OCI-LY7 (cell line): ENCODE results near the gene RSPRY1. TPM values are rescaled to one million over a fixed set of nuclear protein-coding genes. Genes with fewer than 3 reads are reported as not detected.
A peak's percentile ranks its signal among the peaks of the same experiment; 100 is the strongest.

ENCODE experiments used
- BruUV-seq: library from RNA; stranded (reverse); fragments of 400-500 nt; replicated peaks from 2 replicates; lab custom pipeline; 2021; lab: Mats Ljungman, UMichigan
- CTCF ChIA-PET: fragments of 300-600 bp; sonication (Branson Sonifier 250); formaldehyde crosslinking; loops from one replicate; lab custom pipeline; 2022; ENCODE audit warnings: antibody characterized with exemption; ENCODE audit not compliant: unreplicated experiment; lab: Charles Lee
- POLR2A ChIA-PET: fragments of 300-600 bp; sonication (Branson Sonifier 250); formaldehyde crosslinking; loops from one replicate; lab custom pipeline; 2022; ENCODE audit warnings: antibody characterized with exemption; lab: Charles Lee
- DNase-seq: peaks from one replicate; pipeline ENCODE4 v3.0.0-alpha.2; 2015; ENCODE audit warnings: low spot score
- H2AFZ ChIP-seq: fragments of 200-600 bp; sonication (generic), shearing (Covaris generic); 2 replicates; pipeline ENCODE4 v1.6.1; 2014; ENCODE audit warnings: mild to moderate bottlenecking, antibody characterized with exemption, low read length, moderate library complexity
- H3K27ac ChIP-seq: fragments of 200-600 bp; sonication (generic); 2 replicates; pipeline ENCODE4 v1.5.1; 2014; ENCODE audit warnings: mixed run types, low read depth, mild to moderate bottlenecking, moderate library complexity, low read length, inconsistent platforms; ENCODE audit not compliant: poor library complexity, severe bottlenecking
- H3K36me3 ChIP-seq: fragments of 200-600 bp; sonication (generic); 2 replicates; pipeline ENCODE4 v1.6.1; 2014; ENCODE audit warnings: mild to moderate bottlenecking, antibody characterized with exemption, low read length, moderate library complexity, mixed read lengths; ENCODE audit not compliant: insufficient read depth
- H3K4me1 ChIP-seq: fragments of 200-600 bp; sonication (generic); 2 replicates; pipeline ENCODE4 v1.5.1; 2014; ENCODE audit warnings: mild to moderate bottlenecking, low read length; ENCODE audit not compliant: insufficient read depth, poor library complexity, severe bottlenecking
- H3K4me2 ChIP-seq: fragments of 200-600 bp; sonication (generic); 2 replicates; pipeline ENCODE4 v1.6.1; 2014; ENCODE audit warnings: mild to moderate bottlenecking, low read length
- H3K4me3 ChIP-seq: fragments of 200-600 bp; sonication (generic); 2 replicates; pipeline ENCODE4 v1.5.1; 2014; ENCODE audit warnings: mild to moderate bottlenecking, low read depth, low read length; ENCODE audit not compliant: poor library complexity, severe bottlenecking
- H3K79me2 ChIP-seq: fragments of 200-600 bp; sonication (generic); 2 replicates; pipeline ENCODE4 v1.6.1; 2016; ENCODE audit warnings: low read depth, mild to moderate bottlenecking, low read length, moderate library complexity, mixed read lengths; ENCODE audit not compliant: insufficient read depth
- H3K9me2 ChIP-seq: fragments of 200-600 bp; sonication (generic); 2 replicates; pipeline ENCODE4 v1.6.1; 2016; ENCODE audit warnings: mild to moderate bottlenecking, low read length, mixed read lengths; ENCODE audit not compliant: insufficient read depth
- H3K9me3 ChIP-seq: fragments of 200-600 bp; sonication (generic); 2 replicates; pipeline ENCODE4 v1.6.1; 2014; ENCODE audit warnings: mild to moderate bottlenecking, mixed run types, low read length, mixed read lengths
- H4K20me1 ChIP-seq: fragments of 200-600 bp; sonication (generic); 2 replicates; pipeline ENCODE4 v1.6.1; 2014; ENCODE audit warnings: mild to moderate bottlenecking, antibody characterized with exemption, low read length, moderate library complexity, mixed read lengths; ENCODE audit not compliant: insufficient read depth
- EZH2phosphoT487 ChIP-seq: fragments of 200-600 bp; sonication (generic); IDR thresholded peaks from 2 replicates; pipeline ENCODE4 v1.6.1; 2018; ENCODE audit warnings: low read depth, borderline replicate concordance, mild to moderate bottlenecking, mixed run types, antibody characterized with exemption, low read length, moderate library complexity, mixed read lengths
- intact Hi-C: fragments of 100-400 bp; cut with micrococcal nuclease; formaldehyde crosslinking; loops from one replicate; pipeline ENCODE4 v1.10.0; 2022; ENCODE audit not compliant: unreplicated experiment
- total RNA-seq, 2 experiments: library from RNA; depleted of rRNA in 1 of 2; stranded (reverse); fragments of >200 nt in 1 of 2; shearing (Covaris generic) in 1 of 2; gene quantifications; 2 replicates each; pipeline ENCODE4 v1.2.3, GENCODE V29; 2014 to 2022
- TF ChIP-seq, protein P1 (sequence below): fragments of 200-600 bp; sonication (generic); conservative IDR thresholded peaks from 2 replicates; pipeline ENCODE4 v1.5.1; 2014; ENCODE audit warnings: mild to moderate bottlenecking, antibody characterized with exemption, low read length, moderate library complexity, mixed read lengths

Gene RSPRY1
- total RNA-seq, 2 experiments from 2014 or later, result 17.1 to 25.2 TPM

DNA sequence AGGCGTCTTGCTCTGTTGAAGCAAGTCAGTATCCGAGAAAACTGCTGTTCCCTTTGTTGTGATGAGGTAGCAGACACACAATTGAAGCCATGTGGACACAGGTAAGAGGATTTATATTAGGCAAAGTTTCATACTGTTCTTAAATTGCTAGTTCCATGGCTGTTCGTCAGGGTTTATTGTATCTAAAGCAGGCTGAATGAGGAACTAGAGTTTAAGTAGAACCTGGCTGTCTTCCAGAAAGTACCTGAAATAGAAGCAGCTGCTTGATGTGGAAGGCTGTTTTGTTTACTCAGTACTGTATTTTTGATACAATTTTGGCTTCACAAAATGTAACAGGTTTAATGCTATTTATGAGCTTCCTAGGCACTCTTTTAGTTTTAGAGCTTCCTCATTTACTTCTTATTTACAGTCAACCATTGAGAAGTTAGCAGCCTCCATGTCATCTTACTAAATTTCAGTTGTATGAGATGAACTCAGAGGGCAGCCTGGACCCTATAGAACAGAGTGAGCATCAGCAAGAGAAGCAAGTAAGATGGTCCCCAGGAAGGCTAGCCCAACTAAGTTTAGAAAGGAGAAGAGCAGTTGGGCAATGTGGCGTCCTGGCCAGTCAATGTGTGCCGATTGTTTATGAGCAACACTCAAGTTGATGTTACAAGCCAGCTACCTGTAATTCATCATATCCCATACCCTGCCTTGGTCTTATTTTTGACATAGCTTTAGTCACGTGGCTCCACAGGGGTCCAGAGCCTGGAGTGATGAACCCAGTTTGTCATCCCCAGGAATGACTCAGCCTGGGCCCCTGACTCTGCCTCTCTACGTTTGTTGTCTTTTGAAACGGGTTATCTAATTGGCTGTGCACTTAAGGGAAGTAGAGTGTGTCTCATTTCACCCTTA, 49.2 kb downstream of the RSPRY1 start:
- CTCF ChIA-PET, result interaction anchor here (0.7 kb wide), 1 partner anchor 51 kb away, joined by 3 read pairs; no protein-coding TSS in a partner anchor
- H3K27ac ChIP-seq, result peak overlapping the region; percentile 88
- H3K9me3 ChIP-seq, result no peaks in the 10 kb centered on the region; the same call in 1 of the 2 replicates
- H2AFZ ChIP-seq, result peak overlapping the region; percentile 53
- peak; percentile 72 for DNase-seq
- H3K79me2 ChIP-seq, result no peaks in the 10 kb centered on the region
- intact Hi-C loops, result no loop called here
- BruUV-seq, result no TSS peak
- peaks cover 88% of the 10 kb centered on the region for H3K36me3 ChIP-seq
- POLR2A ChIA-PET, result interaction anchor here (0.6 to 2.5 kb wide), 7 partner anchors 10 to 53 kb away, joined by 3 to 12 read pairs (median 4); partner anchors contain the start of genes ARL2BP, PSME3IP1 and RSPRY1
- H4K20me1 ChIP-seq, result no peaks in the 10 kb centered on the region
- H3K9me2 ChIP-seq, result no peaks in the 10 kb centered on the region
- TF ChIP-seq, protein P1, sequence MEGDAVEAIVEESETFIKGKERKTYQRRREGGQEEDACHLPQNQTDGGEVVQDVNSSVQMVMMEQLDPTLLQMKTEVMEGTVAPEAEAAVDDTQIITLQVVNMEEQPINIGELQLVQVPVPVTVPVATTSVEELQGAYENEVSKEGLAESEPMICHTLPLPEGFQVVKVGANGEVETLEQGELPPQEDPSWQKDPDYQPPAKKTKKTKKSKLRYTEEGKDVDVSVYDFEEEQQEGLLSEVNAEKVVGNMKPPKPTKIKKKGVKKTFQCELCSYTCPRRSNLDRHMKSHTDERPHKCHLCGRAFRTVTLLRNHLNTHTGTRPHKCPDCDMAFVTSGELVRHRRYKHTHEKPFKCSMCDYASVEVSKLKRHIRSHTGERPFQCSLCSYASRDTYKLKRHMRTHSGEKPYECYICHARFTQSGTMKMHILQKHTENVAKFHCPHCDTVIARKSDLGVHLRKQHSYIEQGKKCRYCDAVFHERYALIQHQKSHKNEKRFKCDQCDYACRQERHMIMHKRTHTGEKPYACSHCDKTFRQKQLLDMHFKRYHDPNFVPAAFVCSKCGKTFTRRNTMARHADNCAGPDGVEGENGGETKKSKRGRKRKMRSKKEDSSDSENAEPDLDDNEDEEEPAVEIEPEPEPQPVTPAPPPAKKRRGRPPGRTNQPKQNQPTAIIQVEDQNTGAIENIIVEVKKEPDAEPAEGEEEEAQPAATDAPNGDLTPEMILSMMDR, result no peak
- TF ChIP-seq EZH2phosphoT487, result no peak
- H3K4me2 ChIP-seq, result peak overlapping the region; percentile 69
- H3K4me3 ChIP-seq, result peak overlapping the region; percentile 33
- H3K4me1 ChIP-seq, result peaks cover 28% of the 10 kb centered on the region

GRCh38 chr16:57236022-57236350, 49.9 kb downstream of the RSPRY1 start:
- Histone ChIP-seq H3K36me3 (peaks cover 82% of the 10 kb centered on the region), H3K79me2 (no peaks in the 10 kb centered on the region), H4K20me1 (no peaks in the 10 kb centered on the region), H3K9me2 (no peaks in the 10 kb centered on the region), H3K9me3 (no peaks in the 10 kb centered on the region; the same call in 1 of the 2 replicates), H2AFZ (peak overlapping the region; percentile 53), H3K4me1 (peaks cover 34% of the 10 kb centered on the region), H3K4me2 (peak overlapping the region; percentile 69), H3K27ac (peak overlapping the region; percentile 88), H3K4me3 (peak overlapping the region; percentile 33)
- ChIA-PET POLR2A (interaction anchor here (0.6 to 2.5 kb wide), 6 partner anchors 10 to 50 kb away, joined by 3 to 12 read pairs (median 6); partner anchors contain the start of genes ARL2BP, PSME3IP1 and RSPRY1), CTCF (interaction anchor here (0.7 kb wide), 1 partner anchor 50 kb away, joined by 3 read pairs; no protein-coding TSS in a partner anchor)
- no peak for DNase-seq
- no TSS peak for BruUV-seq
- intact Hi-C loops, result no loop called here
- TF ChIP-seq EZH2phosphoT487, result no peak
- TF ChIP-seq, protein P1, result no peak
